Measurements from ENCODE around the gene NXNL1. TPM values are rescaled to one million over a fixed set of nuclear protein-coding genes. Genes with fewer than 3 reads are reported as not detected.

NXNL1 gene
- total RNA-seq, 1 donor, result not detected

DNA sequence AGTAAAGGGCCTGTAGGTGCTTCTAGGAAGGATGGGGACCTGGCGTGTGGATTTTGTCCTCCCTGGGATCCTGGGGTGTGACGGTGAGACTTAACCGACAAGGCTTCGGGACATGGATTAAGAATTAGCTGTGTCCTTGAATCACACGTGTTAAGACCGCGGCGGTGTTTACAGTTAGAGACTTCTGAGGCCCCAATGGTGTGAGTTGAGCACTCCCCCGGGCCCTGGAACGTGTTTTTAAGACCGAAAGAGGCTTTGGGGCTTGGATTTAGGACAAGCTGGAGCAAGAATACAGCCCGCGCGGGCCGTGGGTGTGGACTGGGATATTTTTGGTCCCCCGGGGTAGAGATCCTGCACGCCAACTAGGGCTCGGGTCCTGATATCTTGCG, 8.4 kb upstream of the NXNL1 start:
- peak overlapping the region; percentile 59 for H3K4me3 ChIP-seq (ENCODE audit: low read depth, low read length)
- TF ChIP-seq, protein P1, sequence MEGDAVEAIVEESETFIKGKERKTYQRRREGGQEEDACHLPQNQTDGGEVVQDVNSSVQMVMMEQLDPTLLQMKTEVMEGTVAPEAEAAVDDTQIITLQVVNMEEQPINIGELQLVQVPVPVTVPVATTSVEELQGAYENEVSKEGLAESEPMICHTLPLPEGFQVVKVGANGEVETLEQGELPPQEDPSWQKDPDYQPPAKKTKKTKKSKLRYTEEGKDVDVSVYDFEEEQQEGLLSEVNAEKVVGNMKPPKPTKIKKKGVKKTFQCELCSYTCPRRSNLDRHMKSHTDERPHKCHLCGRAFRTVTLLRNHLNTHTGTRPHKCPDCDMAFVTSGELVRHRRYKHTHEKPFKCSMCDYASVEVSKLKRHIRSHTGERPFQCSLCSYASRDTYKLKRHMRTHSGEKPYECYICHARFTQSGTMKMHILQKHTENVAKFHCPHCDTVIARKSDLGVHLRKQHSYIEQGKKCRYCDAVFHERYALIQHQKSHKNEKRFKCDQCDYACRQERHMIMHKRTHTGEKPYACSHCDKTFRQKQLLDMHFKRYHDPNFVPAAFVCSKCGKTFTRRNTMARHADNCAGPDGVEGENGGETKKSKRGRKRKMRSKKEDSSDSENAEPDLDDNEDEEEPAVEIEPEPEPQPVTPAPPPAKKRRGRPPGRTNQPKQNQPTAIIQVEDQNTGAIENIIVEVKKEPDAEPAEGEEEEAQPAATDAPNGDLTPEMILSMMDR (IDR thresholded peaks at IDR 0.05; ENCODE audit: insufficient read depth, low read length), result no peak
- DNase-seq (ENCODE audit: low read depth), result no peak

DNA sequence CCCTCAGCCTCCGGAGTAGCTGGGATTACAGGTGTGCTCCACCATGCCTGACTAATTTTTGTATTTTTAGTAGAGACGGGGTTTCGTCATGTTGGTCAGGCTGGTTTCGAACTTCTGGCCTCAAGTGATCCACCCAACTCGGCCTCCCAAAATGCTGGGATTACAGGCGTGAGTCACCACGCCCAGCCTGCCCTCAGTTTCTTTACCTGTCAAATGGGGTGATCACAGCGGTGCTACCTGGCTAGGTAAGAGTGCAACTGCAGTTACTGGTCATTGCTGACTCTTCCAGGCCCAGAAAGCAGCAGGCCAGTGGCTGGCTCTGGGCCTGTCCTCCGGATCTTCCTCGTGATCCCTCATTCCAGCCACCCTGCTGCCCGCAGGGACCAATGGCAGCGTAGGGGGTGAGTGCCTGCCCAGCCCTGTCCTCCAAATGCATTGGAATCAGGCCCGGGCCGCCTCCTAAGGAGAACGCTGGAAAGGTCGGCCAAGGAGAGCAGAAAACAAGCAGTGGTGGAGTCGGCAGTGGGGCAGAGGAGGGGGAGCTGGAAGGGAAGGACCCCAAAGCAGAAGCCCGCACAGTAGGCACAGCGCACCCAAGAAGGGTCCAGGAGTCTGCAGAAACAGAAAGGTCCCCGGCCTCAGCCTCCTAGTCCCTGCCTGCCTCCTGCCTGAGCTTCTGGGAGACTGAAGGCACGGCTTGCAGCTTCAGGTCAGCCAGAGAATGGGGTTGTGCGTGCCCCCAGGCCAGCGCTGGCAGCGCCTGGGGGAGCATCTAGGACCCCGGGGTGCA, 7.8 kb upstream of the NXNL1 start:
- DNase-seq (ENCODE audit: low read depth), result peak; percentile 47
- TF ChIP-seq, protein P1 (IDR thresholded peaks at IDR 0.05; ENCODE audit: insufficient read depth, low read length), result no peak
- peak overlapping the region; percentile 59 for H3K4me3 ChIP-seq (ENCODE audit: low read depth, low read length)

DNA sequence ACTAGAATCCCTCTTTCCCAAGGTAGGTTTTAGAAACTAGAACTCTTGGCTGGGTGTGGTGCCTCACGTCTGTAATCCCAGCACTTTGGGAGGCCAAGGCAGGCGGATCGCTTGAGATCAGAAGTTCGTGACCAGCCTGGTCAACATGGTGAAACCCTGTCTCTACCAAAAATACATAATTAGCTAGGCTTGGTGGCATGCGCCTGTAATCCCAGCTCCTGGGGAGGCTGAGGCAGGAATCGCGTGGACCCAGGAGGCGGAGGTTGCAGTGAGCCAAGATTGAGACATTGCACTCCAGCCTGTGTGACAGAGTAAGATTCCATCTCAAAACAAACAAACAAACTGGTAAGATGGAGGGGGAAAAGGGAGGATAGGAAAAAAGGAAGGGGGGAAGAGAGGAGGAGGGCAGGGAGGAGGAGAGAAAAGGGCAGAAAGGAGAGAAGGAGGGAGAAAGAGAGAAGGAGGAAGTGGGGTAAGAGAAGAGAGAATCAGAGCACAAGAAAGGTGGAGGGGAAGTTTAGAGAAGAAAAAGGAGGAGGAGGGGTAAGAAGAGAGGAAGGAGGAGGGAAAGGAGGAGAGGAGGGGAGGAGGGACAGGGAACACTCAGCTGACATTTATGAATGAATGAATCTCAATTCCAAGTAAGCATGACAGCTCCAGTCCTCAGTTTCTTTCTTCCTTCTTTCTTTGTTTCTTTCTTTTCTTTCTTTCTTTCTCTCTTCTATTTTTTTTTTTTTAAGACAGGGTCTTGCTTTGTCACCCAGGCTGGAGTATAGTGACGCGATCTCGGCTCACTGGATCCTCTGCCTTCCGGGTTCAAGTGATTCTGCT, 7.0 kb upstream of the NXNL1 start:
- TF ChIP-seq, protein P1 (IDR thresholded peaks at IDR 0.05; ENCODE audit: insufficient read depth, low read length), result no peak
- H3K4me3 ChIP-seq (ENCODE audit: low read depth, low read length), result no peak overlapping the region
- no peak for DNase-seq (ENCODE audit: low read depth)

DNA sequence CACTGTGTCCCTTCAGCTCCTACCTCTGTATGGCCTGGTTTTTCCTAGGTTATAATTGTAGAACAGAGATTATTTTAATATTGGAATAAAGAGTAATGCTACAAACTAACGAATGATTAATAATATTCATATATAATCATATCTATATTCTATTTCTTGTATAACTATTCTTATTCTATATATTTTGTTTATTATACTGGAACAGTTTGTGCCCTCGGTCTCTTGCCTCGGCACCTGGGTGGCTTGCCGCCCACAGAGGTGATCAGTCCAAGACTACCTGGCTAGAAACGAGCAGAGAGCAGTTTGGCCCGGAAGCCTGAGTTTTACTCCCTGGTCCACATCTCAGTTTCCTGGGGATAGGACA, 5.7 kb upstream of the NXNL1 start:
- TF ChIP-seq, protein P1 (IDR thresholded peaks at IDR 0.05; ENCODE audit: insufficient read depth, low read length), result no peak
- no peak for DNase-seq (ENCODE audit: low read depth)
- H3K4me3 ChIP-seq (ENCODE audit: low read depth, low read length), result no peak overlapping the region

DNA sequence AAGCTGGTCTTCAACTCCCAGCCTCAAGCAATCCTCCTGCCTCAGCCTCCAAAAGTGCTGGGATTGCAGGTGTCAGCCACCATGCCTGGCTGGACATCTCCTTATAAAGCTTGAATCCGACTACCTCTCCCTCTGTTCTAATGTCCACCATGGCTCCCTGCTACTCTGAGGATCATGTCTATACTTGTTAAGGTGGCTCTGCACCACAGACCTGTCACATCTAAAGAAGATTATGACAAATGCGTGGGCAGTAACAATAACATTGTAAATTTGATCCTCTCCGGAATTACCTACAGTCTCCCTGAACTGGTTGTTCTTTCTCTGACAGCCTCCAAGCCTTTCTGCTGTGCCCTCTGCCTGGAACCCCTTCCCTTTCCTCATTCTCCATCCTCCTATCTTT, 1.8 kb downstream of the NXNL1 start:
- TF ChIP-seq, protein P1 (IDR thresholded peaks at IDR 0.05; ENCODE audit: insufficient read depth, low read length), result no peak
- no peak for DNase-seq (ENCODE audit: low read depth)
- no peak overlapping the region for H3K4me3 ChIP-seq (ENCODE audit: low read depth, low read length)

DNA sequence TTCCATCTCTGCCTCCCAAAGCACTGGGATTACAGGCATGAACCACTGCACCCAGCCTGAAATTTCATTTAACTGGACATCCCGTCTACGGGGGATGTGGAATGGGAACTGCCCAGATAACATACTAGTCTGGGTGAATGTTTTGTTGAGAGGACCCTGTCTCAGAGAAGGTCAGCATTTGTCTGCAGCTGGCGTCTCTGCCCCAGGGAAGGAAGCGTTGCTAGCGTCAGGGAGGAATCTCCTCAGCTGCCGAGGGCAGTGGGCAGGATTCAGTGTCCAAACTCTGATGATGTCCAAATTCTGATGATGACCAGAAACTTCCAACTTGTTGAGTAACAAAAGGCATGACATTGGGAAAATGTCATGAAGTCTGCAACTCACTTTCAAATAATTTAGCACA, 3.1 kb downstream of the NXNL1 start:
- no peak overlapping the region for H3K4me3 ChIP-seq (ENCODE audit: low read depth, low read length)
- TF ChIP-seq, protein P1 (IDR thresholded peaks at IDR 0.05; ENCODE audit: insufficient read depth, low read length), result no peak
- DNase-seq (ENCODE audit: low read depth), result no peak
